ENCODE results near the gene SRRM2. TPM values are rescaled to one million over a fixed set of nuclear protein-coding genes. Genes with fewer than 3 reads are reported as not detected.

Gene SRRM2
- total RNA-seq, 1 donor from 2014 or later: 660 TPM

GRCh38 chr16:2709588-2709984 lies 42.9 kb upstream of the SRRM2 start:
- Histone ChIP-seq H3K9me3 (no peaks in the 10 kb centered on the region), H3K4me3 (no peak overlapping the region), H3K27me3 (no peaks in the 10 kb centered on the region), H3K27ac (no peak overlapping the region), H3K36me3 (peaks cover 42% of the 10 kb centered on the region), H3K4me1 (no peaks in the 10 kb centered on the region)
- DNase-seq: no peak
- ATAC-seq: no peak
- intact Hi-C loops (cut with DNase I): no loop called here
- TF ChIP-seq CTCF (IDR thresholded peaks at IDR 0.05): no peak

- H3K27me3 ChIP-seq: no peaks in the 10 kb centered on the region
- no peak for DNase-seq
- no peak for ATAC-seq
- no peaks in the 10 kb centered on the region for H3K4me1 ChIP-seq
- peaks cover 40% of the 10 kb centered on the region for H3K36me3 ChIP-seq
- TF ChIP-seq CTCF (IDR thresholded peaks at IDR 0.05): no peak
- no peak overlapping the region for H3K4me3 ChIP-seq
- no peaks in the 10 kb centered on the region for H3K9me3 ChIP-seq
- intact Hi-C loops (cut with DNase I): no loop called here
- no peak overlapping the region for H3K27ac ChIP-seq
Measured at GRCh38 chr16:2710021-2710710, 42.3 kb upstream of the SRRM2 start.

GRCh38 chr16:2710711-2711231 lies 41.7 kb upstream of the SRRM2 start:
- DNase-seq (no peak), ATAC-seq (no peak)
- Histone ChIP-seq H3K4me3 (no peak overlapping the region), H3K27me3 (no peaks in the 10 kb centered on the region), H3K27ac (no peak overlapping the region), H3K4me1 (no peaks in the 10 kb centered on the region), H3K36me3 (peaks cover 34% of the 10 kb centered on the region), H3K9me3 (no peaks in the 10 kb centered on the region)
- intact Hi-C loops (cut with DNase I): no loop called here
- TF ChIP-seq CTCF (IDR thresholded peaks at IDR 0.05): no peak

GRCh38 chr16:2711370-2712062 lies 40.9 kb upstream of the SRRM2 start:
- H3K9me3 ChIP-seq: no peaks in the 10 kb centered on the region
- no peaks in the 10 kb centered on the region for H3K27me3 ChIP-seq
- no peak overlapping the region for H3K27ac ChIP-seq
- peaks cover 33% of the 10 kb centered on the region for H3K36me3 ChIP-seq
- no peak for TF ChIP-seq CTCF (IDR thresholded peaks at IDR 0.05)
- no peak overlapping the region for H3K4me3 ChIP-seq
- intact Hi-C loops (cut with DNase I): no loop called here
- ATAC-seq: no peak
- no peaks in the 10 kb centered on the region for H3K4me1 ChIP-seq
- no peak for DNase-seq

GRCh38 chr16:2712063-2712441 lies 40.4 kb upstream of the SRRM2 start:
- intact Hi-C loops (cut with DNase I): no loop called here
- no peak overlapping the region for H3K4me3 ChIP-seq
- TF ChIP-seq CTCF (IDR thresholded peaks at IDR 0.05): no peak
- H3K27ac ChIP-seq: no peak overlapping the region
- ATAC-seq (no peak), DNase-seq (no peak)
- no peaks in the 10 kb centered on the region for H3K4me1 ChIP-seq
- peaks cover 30% of the 10 kb centered on the region for H3K36me3 ChIP-seq
- no peaks in the 10 kb centered on the region for H3K27me3 ChIP-seq
- no peaks in the 10 kb centered on the region for H3K9me3 ChIP-seq

All from upper lobe of right lung (tissue), 1 donor.